Activated naive CD8-positive, alpha-beta T cell treated with anti-CD3 and anti-CD28 coated beads, Interleukin-2, amount 50 U/mL, for 24 hours (primary cell): ENCODE results near the gene MOB2.

Experiments
- ATAC-seq: fragments of 150-1000 bp; cut with Tn5 transposase; one replicate; pipeline ENCODE4 v1.10.0; 2021
- DNase-seq: peaks from one replicate; pipeline ENCODE4 v3.0.0; 2021
- H3K27ac Mint-ChIP-seq: one replicate; pipeline ENCODE4 v1.8.0; 2021; ENCODE audit warnings: mild to moderate bottlenecking, mixed read lengths
- H3K27me3 Mint-ChIP-seq: one replicate; pipeline ENCODE4 v1.8.0; 2021; ENCODE audit warnings: mixed read lengths
- H3K36me3 Mint-ChIP-seq: one replicate; pipeline ENCODE4 v1.8.0; 2021; ENCODE audit warnings: low read depth, mixed read lengths
- H3K4me1 Mint-ChIP-seq: one replicate; pipeline ENCODE4 v1.8.0; 2021; ENCODE audit warnings: mixed read lengths
- H3K4me3 Mint-ChIP-seq: one replicate; pipeline ENCODE4 v1.8.0; 2021; ENCODE audit warnings: mild to moderate bottlenecking, moderate library complexity, mixed read lengths
- H3K9me3 Mint-ChIP-seq: one replicate; pipeline ENCODE4 v1.8.0; 2021; ENCODE audit warnings: mixed read lengths

Gene MOB2

GRCh38 chr11:1479678-1480118 lies 6.9 kb downstream of the MOB2 start:
- Mint-ChIP-seq H3K36me3 (peaks cover 4% of the 10 kb centered on the region), H3K4me3 (no peak overlapping the region), H3K27ac (no peak overlapping the region), H3K27me3 (no peaks in the 10 kb centered on the region), H3K4me1 (no peaks in the 10 kb centered on the region), H3K9me3 (no peaks in the 10 kb centered on the region)
- DNase-seq (no peak), ATAC-seq (no peak)

GRCh38 chr11:1479006-1479677 lies 7.4 kb downstream of the MOB2 start:
- Mint-ChIP-seq H3K36me3 (peaks cover 6% of the 10 kb centered on the region), H3K9me3 (no peaks in the 10 kb centered on the region), H3K4me1 (no peaks in the 10 kb centered on the region)

GRCh38 chr11:1478544-1478943 lies 8.0 kb downstream of the MOB2 start:
- Mint-ChIP-seq H3K4me3 (no peak overlapping the region), H3K36me3 (peaks cover 8% of the 10 kb centered on the region), H3K27me3 (no peaks in the 10 kb centered on the region), H3K9me3 (no peaks in the 10 kb centered on the region), H3K4me1 (no peaks in the 10 kb centered on the region), H3K27ac (no peak overlapping the region)
- ATAC-seq, result no peak
- DNase-seq, result no peak

More at GRCh38 chr11:1479006-1479677, 7.4 kb downstream of the MOB2 start:
- no peak overlapping the region for H3K27ac Mint-ChIP-seq
- no peak overlapping the region for H3K4me3 Mint-ChIP-seq
- H3K27me3 Mint-ChIP-seq, result no peaks in the 10 kb centered on the region
- DNase-seq, result no peak
- ATAC-seq, result no peak

- no peak overlapping the region for H3K27ac Mint-ChIP-seq
- no peak overlapping the region for H3K4me3 Mint-ChIP-seq
- no peak for ATAC-seq
- H3K9me3 Mint-ChIP-seq, result no peaks in the 10 kb centered on the region
- DNase-seq, result no peak
- no peaks in the 10 kb centered on the region for H3K4me1 Mint-ChIP-seq
- H3K36me3 Mint-ChIP-seq, result peaks cover 8% of the 10 kb centered on the region
- H3K27me3 Mint-ChIP-seq, result no peaks in the 10 kb centered on the region
Measured at GRCh38 chr11:1478011-1478410, 8.6 kb downstream of the MOB2 start.

DNA sequence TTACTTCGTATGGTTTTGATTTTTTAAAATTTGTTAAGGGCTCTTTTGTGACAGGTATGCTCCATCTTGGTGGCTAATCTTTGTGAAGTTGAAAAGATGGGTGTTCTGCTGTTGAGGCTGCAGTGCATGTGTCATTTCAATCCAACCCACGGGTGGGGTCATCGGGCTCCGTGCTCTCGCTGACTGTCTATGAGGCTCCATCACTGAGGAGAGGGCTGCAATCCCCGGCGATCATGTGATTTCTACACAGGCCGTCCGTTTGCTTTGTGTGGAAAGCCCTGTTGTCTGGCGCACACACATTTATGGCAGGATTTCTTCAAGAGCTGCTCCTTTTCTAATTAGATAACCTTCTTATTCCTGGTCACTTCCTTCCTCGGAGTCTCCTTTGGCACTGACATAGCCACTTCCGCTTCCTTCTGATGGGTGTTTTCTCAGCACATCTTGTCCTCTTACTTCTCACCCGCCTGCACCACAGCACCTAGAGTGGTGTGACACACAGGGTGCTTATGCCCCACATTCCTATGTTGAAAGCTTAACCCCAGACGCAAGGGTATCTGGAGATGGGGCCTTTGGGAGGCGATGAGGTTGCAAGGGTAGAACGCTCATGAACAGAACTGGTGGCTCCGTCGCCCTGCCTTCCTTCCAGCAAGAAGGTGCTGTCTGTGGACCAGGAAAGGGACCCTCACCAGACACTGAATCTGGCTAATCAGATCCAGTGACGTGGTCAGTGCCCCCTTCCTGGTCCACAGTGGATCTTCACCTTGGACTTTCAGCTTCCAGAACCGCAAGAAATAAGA lies 9.4 kb downstream of the MOB2 start:
- Mint-ChIP-seq H3K27ac (no peak overlapping the region), H3K36me3 (peaks cover 8% of the 10 kb centered on the region), H3K4me3 (no peak overlapping the region), H3K27me3 (no peaks in the 10 kb centered on the region), H3K9me3 (no peaks in the 10 kb centered on the region), H3K4me1 (no peaks in the 10 kb centered on the region)
- ATAC-seq, result no peak
- DNase-seq, result no peak

DNA sequence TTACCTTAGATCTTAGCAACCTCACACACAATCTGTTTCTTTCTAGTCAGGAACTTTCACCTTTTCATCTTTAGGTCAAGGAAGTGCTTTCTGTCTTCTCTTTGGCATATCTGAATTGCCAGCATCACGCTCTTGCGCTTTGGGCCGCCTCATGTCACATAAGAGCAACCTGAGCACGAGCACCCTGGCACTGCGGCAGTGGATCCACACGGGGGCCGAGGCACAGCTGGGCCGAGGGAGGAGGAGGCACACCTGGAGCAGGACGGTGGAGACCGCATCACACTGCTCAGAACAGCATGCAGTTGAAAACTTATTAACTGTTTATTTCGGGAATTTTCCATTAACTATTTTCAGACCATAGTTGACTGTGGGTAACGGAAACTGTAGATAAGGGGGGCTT lies 10.7 kb downstream of the MOB2 start:
- no peaks in the 10 kb centered on the region for H3K9me3 Mint-ChIP-seq
- H3K4me1 Mint-ChIP-seq, result no peaks in the 10 kb centered on the region
- no peak for ATAC-seq
- H3K4me3 Mint-ChIP-seq, result no peak overlapping the region
- DNase-seq, result no peak
- no peak overlapping the region for H3K27ac Mint-ChIP-seq
- peaks cover 8% of the 10 kb centered on the region for H3K36me3 Mint-ChIP-seq
- H3K27me3 Mint-ChIP-seq, result no peaks in the 10 kb centered on the region

GRCh38 chr11:1473786-1474185 lies 12.8 kb downstream of the MOB2 start:
- Mint-ChIP-seq H3K9me3 (no peaks in the 10 kb centered on the region), H3K27ac (no peak overlapping the region), H3K4me3 (no peak overlapping the region), H3K36me3 (peaks cover 8% of the 10 kb centered on the region), H3K4me1 (no peaks in the 10 kb centered on the region), H3K27me3 (no peaks in the 10 kb centered on the region)
- DNase-seq (no peak), ATAC-seq (no peak)

- no peaks in the 10 kb centered on the region for H3K9me3 Mint-ChIP-seq
- ATAC-seq, result no peak
Measured at GRCh38 chr11:1473011-1473628, 13.5 kb downstream of the MOB2 start.

DNA sequence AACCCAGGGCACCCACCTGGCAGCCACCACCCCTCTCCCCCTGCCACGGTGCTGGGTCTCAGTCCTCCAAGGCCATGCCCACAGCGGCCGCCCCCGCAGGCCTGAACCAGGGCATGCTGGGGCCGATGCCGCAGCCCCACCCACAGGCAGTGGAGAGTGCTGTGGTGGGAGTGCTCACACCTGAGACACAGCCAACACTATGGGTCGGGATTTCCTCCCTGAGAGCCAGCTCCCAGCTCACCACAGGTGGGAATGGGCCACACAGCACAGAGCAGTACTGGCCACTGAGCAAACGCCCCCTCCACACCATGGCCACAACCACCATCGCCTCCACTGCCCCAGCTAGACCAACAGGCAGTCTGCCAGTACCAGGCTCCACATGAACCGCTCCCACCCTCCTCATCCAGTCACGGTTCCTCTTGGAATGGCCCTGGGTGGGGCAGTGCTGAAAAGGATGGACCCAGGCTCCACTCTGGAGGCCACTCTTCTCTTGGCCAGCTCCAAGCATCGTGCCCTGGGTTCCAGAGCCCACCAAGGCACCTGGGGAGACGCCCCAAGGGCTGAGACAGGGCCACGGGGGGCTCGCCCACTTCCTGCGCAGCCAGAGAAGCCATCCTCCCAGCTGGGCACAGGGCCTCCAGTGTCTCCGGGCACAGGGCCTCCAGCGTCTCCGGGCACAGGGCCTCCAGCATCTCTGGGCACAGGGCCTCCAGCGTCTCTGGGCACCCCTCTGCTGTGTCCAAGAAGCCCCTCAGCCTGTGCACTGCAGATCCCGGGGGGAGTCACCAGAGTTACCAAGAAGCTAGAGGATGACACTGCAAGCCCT lies 14.2 kb downstream of the MOB2 start:
- no peak for ATAC-seq
- no peaks in the 10 kb centered on the region for H3K4me1 Mint-ChIP-seq
- no peaks in the 10 kb centered on the region for H3K9me3 Mint-ChIP-seq
- no peak overlapping the region for H3K27ac Mint-ChIP-seq
- no peak overlapping the region for H3K4me3 Mint-ChIP-seq
- peaks cover 8% of the 10 kb centered on the region for H3K36me3 Mint-ChIP-seq
- H3K27me3 Mint-ChIP-seq, result no peaks in the 10 kb centered on the region
- no peak for DNase-seq

More at GRCh38 chr11:1473011-1473628, 13.5 kb downstream of the MOB2 start:
- Mint-ChIP-seq H3K4me1 (no peaks in the 10 kb centered on the region), H3K27ac (no peak overlapping the region), H3K36me3 (peaks cover 8% of the 10 kb centered on the region), H3K4me3 (no peak overlapping the region), H3K27me3 (no peaks in the 10 kb centered on the region)
- DNase-seq, result no peak

GRCh38 chr11:1471736-1472135 lies 14.8 kb downstream of the MOB2 start:
- no peaks in the 10 kb centered on the region for H3K4me1 Mint-ChIP-seq
- peaks cover 8% of the 10 kb centered on the region for H3K36me3 Mint-ChIP-seq
- no peak overlapping the region for H3K4me3 Mint-ChIP-seq
- DNase-seq, result no peak
- no peak for ATAC-seq
- no peaks in the 10 kb centered on the region for H3K27me3 Mint-ChIP-seq
- H3K9me3 Mint-ChIP-seq, result no peaks in the 10 kb centered on the region
- no peak overlapping the region for H3K27ac Mint-ChIP-seq

DNA sequence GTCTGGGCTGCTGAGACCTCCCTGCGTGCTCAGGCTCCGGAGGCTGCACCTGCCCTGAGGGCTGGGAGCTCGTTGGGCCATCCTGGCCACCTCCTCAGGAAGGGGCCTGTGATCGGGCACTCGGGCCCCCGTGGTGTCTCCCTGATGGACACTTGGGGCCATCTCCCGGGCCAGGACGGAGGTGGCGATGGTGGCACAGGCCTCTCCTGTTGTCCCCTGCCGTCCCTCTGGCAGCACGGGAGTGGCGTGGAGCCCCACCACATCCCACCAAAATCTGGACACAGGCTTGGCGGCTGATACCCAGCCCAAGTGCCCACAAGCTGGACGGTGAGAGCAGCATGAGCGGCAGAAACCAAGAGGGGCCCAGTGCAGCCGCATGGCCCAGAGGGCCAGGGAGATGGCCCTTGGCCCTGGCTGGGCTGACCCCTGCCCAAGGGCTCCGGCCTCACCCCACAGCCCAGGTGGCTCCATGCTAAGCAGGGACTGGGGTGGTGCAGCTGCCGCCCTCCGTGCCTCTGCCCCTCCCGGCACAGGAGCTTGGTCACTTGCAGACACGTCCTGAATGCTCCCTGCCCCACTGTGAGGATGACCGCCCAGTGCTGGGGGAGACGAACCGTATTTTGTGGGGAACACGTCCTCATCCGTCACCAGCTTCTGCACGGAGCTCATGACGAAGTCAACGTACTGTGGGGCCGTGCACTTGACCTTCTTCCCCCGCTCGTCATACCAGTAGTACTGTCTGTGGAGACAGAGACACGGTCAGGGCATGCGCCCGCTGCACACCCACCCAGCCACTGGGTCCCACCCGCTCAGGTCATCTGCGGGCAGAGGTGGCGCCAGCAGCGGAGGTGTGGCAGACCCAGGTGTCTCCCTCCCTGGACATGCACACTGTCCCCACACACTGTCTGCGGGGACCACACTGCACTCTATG lies 15.6 kb downstream of the MOB2 start:
- no peak overlapping the region for H3K27ac Mint-ChIP-seq
- H3K4me1 Mint-ChIP-seq, result no peaks in the 10 kb centered on the region
- H3K4me3 Mint-ChIP-seq, result no peak overlapping the region
- H3K9me3 Mint-ChIP-seq, result no peaks in the 10 kb centered on the region
- H3K36me3 Mint-ChIP-seq, result peaks cover 8% of the 10 kb centered on the region
- H3K27me3 Mint-ChIP-seq, result no peaks in the 10 kb centered on the region
- DNase-seq (no peak), ATAC-seq (no peak)

DNA sequence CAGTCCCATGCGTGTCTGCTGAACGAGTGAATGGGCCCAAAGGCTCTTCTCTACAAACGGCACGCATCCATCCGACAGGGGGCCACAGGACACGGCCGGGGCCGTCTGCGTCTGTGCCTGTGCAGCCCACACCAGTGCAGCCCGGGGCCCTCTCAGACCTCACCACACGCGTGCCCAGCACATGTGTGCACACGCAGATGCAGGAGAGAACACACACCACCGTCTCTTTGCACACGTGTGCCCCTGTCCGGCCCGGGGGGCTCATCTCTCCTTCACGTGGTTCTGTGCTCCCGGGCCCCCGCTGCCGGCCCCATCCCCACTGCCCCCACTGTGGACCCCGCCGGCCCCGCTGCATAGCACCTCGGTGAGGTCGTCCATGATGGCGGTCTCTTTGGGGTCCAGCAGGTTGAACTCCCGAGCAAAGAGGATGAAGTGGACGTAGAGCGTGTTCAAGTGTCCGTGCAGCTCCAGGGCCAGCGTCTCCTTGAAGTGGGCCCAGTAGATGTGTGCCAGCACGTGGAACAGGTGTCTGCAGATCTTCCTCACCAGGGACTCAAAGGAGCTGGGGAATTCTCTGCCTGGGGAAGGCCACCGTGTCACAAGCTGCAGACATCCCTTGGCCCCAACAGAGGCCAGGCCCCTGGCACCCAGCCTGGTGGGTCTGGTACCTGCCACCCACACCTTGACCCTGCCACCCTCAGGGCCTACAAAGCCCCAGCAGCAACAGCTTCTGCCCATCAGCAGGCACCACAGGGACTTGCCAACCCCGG lies 16.5 kb downstream of the MOB2 start:
- Mint-ChIP-seq H3K4me3 (no peak overlapping the region), H3K27ac (no peak overlapping the region), H3K36me3 (peaks cover 3% of the 10 kb centered on the region), H3K9me3 (no peaks in the 10 kb centered on the region), H3K27me3 (no peaks in the 10 kb centered on the region), H3K4me1 (no peaks in the 10 kb centered on the region)
- DNase-seq (no peak), ATAC-seq (no peak)

DNA sequence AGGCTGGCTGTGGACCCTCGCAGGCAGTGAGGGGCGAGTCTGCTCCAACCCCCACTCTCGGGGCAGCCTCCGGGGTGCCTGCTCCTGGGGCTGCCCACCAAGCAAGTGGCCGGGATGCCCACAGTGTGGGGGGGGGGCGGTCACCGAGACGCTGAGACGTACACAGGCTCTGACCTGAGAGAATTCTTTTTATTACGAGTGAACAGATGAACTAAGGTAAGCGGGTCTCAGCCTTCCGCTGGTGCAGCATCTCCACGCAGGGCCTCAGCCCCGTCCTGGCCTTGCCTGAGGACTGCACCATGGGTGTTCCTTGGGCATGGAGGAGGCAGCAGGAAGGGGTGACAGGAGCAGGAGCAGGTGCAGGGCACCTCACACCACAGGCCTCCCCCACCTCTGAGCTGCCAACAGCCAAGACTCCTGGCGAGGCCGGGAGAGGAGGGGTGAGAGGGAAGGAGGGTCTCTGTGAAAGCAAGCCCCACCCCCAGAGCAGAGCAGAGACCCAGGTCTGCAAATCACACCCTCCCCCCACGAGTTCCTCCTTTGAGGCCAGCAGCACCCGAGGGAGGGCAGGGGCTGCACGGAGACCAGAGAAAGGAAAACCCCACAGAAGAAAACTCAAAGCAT lies 17.2 kb downstream of the MOB2 start:
- Mint-ChIP-seq H3K4me1 (no peaks in the 10 kb centered on the region), H3K36me3 (peaks cover 3% of the 10 kb centered on the region), H3K4me3 (no peak overlapping the region), H3K9me3 (no peaks in the 10 kb centered on the region), H3K27me3 (no peaks in the 10 kb centered on the region), H3K27ac (no peak overlapping the region)
- no peak for DNase-seq
- ATAC-seq, result no peak
